HL-60 (cell line): ENCODE measurements around the gene AKT2.

ENCODE experiments used
- DNase-seq, 2 experiments: peaks; one replicate each; pipeline ENCODE4 v3.0.0-alpha.2; 2010 to 2020; ENCODE audit warnings: low read depth in 1 of 2, low spot score in 1 of 2
- H3K27ac ChIP-seq: fragments of 250-450 bp; sonication (Bioruptor Pico); replicated peaks from 2 replicates; pipeline ENCODE4 v1.5.1; 2020; ENCODE audit warnings: mild to moderate bottlenecking, moderate library complexity
- H3K27me3 ChIP-seq: fragments of 250-450 bp; sonication (Bioruptor Pico); 2 replicates; pipeline ENCODE4 v1.5.1; 2021; ENCODE audit warnings: mild to moderate bottlenecking, moderate library complexity; ENCODE audit not compliant: insufficient read depth, poor library complexity, severe bottlenecking
- H3K4me3 ChIP-seq: replicated peaks from 2 replicates; pipeline ENCODE4 v1.5.1; 2011; ENCODE audit warnings: mild to moderate bottlenecking, control low read depth, low read length; ENCODE audit not compliant: insufficient read depth
- GABPA ChIP-seq: IDR thresholded peaks from 2 replicates; pipeline ENCODE4 v1.6.1; 2012; ENCODE audit warnings: low read depth
- POLR2AphosphoS5 ChIP-seq: IDR thresholded peaks from 2 replicates; pipeline ENCODE4 v1.6.1; 2012; ENCODE audit warnings: low read depth
- SPI1 ChIP-seq: IDR thresholded peaks from 2 replicates; pipeline ENCODE4 v1.6.1; 2012; ENCODE audit warnings: low read depth, mild to moderate bottlenecking, borderline replicate concordance
- TF ChIP-seq, protein P1 (sequence below): IDR thresholded peaks from one replicate; pipeline ENCODE4 v1.5.1; 2011; ENCODE audit warnings: low read length, control low read depth, inconsistent platforms; ENCODE audit not compliant: insufficient read depth
- TF ChIP-seq, protein P2 (sequence below): IDR thresholded peaks from 2 replicates; pipeline ENCODE4 v1.6.1; 2012; ENCODE audit warnings: low read depth; ENCODE audit not compliant: insufficient replicate concordance

The AKT2 gene

DNA sequence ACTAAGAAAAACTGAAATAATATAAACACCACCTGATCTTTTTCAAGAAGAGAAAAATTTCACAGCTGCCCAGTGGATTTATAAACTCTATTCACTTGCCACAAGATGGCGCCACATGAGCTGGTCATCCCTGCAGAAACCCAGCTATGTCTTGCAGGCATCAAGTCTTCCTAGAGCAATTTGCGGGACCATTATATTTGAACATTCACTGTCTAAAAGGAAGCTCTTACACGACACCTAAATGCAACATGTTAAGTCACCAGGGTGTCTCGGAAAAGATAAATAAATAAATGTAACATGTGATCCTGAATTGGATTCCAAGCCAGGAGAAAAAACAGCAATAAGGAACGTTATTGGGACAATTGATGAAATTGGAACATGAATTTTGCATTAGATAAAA is 20.3 kb upstream of the AKT2 start:
- H3K27me3 ChIP-seq, result no peaks in the 10 kb centered on the region
- H3K4me3 ChIP-seq, result no peak overlapping the region
- TF ChIP-seq, protein P1, sequence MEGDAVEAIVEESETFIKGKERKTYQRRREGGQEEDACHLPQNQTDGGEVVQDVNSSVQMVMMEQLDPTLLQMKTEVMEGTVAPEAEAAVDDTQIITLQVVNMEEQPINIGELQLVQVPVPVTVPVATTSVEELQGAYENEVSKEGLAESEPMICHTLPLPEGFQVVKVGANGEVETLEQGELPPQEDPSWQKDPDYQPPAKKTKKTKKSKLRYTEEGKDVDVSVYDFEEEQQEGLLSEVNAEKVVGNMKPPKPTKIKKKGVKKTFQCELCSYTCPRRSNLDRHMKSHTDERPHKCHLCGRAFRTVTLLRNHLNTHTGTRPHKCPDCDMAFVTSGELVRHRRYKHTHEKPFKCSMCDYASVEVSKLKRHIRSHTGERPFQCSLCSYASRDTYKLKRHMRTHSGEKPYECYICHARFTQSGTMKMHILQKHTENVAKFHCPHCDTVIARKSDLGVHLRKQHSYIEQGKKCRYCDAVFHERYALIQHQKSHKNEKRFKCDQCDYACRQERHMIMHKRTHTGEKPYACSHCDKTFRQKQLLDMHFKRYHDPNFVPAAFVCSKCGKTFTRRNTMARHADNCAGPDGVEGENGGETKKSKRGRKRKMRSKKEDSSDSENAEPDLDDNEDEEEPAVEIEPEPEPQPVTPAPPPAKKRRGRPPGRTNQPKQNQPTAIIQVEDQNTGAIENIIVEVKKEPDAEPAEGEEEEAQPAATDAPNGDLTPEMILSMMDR, result peak; percentile 22
- TF ChIP-seq SPI1, result no peak
- no peak overlapping the region for H3K27ac ChIP-seq
- peak; percentile 71 to 85 for DNase-seq

DNA sequence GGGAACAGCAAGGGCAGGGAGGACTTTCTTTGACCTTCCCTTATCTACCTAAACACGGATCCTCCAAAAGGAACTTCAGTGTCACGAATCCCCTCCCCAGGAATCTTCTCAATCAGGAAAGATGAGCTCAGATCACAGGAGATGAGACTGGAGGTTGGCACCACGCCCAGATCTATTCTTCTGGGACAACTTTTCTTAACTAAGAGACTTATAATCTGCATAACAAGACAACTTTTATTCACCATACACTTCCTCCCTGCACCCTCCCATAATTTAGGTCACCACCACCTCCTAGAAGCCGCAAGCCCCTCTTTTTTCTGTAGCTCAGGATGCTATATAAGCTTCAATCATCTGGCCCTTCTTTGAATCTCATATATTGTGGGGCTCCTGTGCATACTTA is 19.2 kb upstream of the AKT2 start:
- TF ChIP-seq, protein P2, sequence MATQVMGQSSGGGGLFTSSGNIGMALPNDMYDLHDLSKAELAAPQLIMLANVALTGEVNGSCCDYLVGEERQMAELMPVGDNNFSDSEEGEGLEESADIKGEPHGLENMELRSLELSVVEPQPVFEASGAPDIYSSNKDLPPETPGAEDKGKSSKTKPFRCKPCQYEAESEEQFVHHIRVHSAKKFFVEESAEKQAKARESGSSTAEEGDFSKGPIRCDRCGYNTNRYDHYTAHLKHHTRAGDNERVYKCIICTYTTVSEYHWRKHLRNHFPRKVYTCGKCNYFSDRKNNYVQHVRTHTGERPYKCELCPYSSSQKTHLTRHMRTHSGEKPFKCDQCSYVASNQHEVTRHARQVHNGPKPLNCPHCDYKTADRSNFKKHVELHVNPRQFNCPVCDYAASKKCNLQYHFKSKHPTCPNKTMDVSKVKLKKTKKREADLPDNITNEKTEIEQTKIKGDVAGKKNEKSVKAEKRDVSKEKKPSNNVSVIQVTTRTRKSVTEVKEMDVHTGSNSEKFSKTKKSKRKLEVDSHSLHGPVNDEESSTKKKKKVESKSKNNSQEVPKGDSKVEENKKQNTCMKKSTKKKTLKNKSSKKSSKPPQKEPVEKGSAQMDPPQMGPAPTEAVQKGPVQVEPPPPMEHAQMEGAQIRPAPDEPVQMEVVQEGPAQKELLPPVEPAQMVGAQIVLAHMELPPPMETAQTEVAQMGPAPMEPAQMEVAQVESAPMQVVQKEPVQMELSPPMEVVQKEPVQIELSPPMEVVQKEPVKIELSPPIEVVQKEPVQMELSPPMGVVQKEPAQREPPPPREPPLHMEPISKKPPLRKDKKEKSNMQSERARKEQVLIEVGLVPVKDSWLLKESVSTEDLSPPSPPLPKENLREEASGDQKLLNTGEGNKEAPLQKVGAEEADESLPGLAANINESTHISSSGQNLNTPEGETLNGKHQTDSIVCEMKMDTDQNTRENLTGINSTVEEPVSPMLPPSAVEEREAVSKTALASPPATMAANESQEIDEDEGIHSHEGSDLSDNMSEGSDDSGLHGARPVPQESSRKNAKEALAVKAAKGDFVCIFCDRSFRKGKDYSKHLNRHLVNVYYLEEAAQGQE, result no peak
- TF ChIP-seq, protein P1, result no peak
- TF ChIP-seq SPI1, result no peak
- TF ChIP-seq GABPA, result no peak
- TF ChIP-seq POLR2AphosphoS5, result no peak
- Histone ChIP-seq H3K27me3 (no peaks in the 10 kb centered on the region), H3K4me3 (no peak overlapping the region), H3K27ac (no peak overlapping the region)
- no peak for DNase-seq

DNA sequence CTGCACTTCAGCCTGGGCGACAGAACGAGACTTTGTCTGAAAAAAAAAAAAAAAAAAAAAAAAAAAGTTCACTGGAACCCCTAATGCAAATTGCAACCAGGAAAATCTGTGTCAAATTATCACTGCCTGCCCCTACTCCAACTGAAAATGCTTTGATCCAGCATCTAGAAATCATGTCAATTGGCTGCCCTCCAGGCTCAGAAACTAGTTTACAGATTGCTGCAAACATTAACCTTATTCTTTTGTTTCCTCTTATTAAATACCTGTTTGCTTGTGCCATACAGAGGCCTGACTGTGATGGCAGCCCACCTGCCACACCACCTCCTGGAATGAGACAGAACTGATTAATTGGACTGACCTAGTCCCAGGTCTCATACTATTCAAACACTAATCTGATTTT is 18.6 kb upstream of the AKT2 start:
- Histone ChIP-seq H3K27ac (no peak overlapping the region), H3K27me3 (no peaks in the 10 kb centered on the region), H3K4me3 (no peak overlapping the region)
- DNase-seq, result no peak
- no peak for TF ChIP-seq POLR2AphosphoS5
- no peak for TF ChIP-seq GABPA
- TF ChIP-seq SPI1, result no peak
- TF ChIP-seq, protein P2, result no peak
- TF ChIP-seq, protein P1, result no peak

DNA sequence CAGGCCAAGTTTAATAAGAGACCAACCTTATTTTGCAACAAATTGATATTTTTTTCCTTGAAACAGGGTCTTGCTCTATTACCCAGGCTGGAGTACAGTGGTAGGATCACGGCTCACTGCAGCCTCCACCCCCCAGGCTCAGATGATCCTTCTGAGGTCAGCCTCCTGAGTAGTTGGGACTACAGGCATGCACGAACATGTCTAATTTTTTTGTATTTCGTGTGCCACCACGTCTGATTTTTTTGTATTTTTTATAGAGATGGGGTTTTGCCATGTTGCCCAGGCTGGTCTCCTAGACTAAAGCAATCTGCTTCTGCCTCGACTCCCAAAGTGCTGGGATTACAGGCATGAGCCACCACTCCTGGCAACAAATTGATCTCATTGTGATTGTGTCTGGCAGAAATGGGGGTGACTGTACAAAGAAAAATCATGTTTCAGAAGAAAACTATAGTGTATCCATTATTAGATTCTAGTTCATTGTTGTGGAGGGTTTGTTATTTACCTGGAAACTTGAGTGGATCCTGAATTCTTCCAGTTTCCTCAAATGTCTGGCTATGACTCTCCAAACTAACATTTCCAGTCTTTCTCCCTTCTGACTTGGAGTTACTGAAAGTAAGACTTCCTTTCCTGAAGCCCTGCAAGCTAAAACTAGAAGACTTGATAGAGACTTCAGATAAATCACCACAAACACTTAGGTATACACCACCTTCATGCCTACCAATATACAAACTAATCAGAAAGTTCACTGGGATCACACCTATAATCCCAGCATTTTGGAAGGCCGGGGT is 17.3 kb upstream of the AKT2 start:
- H3K27ac ChIP-seq, result no peak overlapping the region
- no peaks in the 10 kb centered on the region for H3K27me3 ChIP-seq
- DNase-seq, result no peak
- TF ChIP-seq, protein P1, result no peak
- TF ChIP-seq, protein P2, result no peak
- TF ChIP-seq SPI1 (no peak), GABPA (no peak), POLR2AphosphoS5 (no peak)
- H3K4me3 ChIP-seq, result no peak overlapping the region
